ENCODE data around the gene VKORC1. TPM values are rescaled to one million over a fixed set of nuclear protein-coding genes. Genes with fewer than 3 reads are reported as not detected.
A peak's percentile ranks its signal among the peaks of the same experiment; 100 is the strongest.
"Not testable (repeated sequence)": the region's sequence is repeated elsewhere in the genome, so short reads cannot be mapped to it uniquely, and the experiment has no call there.

Gene VKORC1
- total RNA-seq, 4 donors from 2014 or later, result 85.6 to 128 (median 99.3) TPM

GRCh38 chr16:31138621-31139578 lies 44.3 kb upstream of the VKORC1 start:
- TF ChIP-seq CTCF (IDR thresholded peaks at IDR 0.05), result no peak
- DNase-seq (ENCODE audit: low spot score), result peak; percentile 62
- peak; percentile 57 for ATAC-seq (ENCODE audit: low FRiP score)

GRCh38 chr16:31136822-31137499 lies 42.4 kb upstream of the VKORC1 start:
- not testable (repeated sequence) for DNase-seq (ENCODE audit: low spot score); ATAC-seq (ENCODE audit: low FRiP score)

- no peak for ATAC-seq (ENCODE audit: low FRiP score)
- no peak for DNase-seq (ENCODE audit: low spot score)
- no peak for TF ChIP-seq CTCF (IDR thresholded peaks at IDR 0.05)
Measured at GRCh38 chr16:31136287-31136662, 41.7 kb upstream of the VKORC1 start.

- ATAC-seq (ENCODE audit: low FRiP score) (no peak), DNase-seq (ENCODE audit: low spot score) (no peak)
- TF ChIP-seq CTCF (IDR thresholded peaks at IDR 0.05), result no peak
Measured at GRCh38 chr16:31135535-31136286, 41.1 kb upstream of the VKORC1 start, which contains the start of gene PRSS8. Gene PRSS8 (minus strand): TSS chr16:31135727. CDS start chr16:31135498, 229 bp downstream.

GRCh38 chr16:31134625-31135534 lies 40.3 kb upstream of the VKORC1 start:
- no peak for TF ChIP-seq CTCF (IDR thresholded peaks at IDR 0.05)
- no peak for DNase-seq (ENCODE audit: low spot score)
- no peak for ATAC-seq (ENCODE audit: low FRiP score)

- no peak for TF ChIP-seq CTCF (IDR thresholded peaks at IDR 0.05)
- ATAC-seq (ENCODE audit: low FRiP score), result no peak
- no peak for DNase-seq (ENCODE audit: low spot score)
Measured at GRCh38 chr16:31134091-31134571, 39.5 kb upstream of the VKORC1 start.

All from omental fat pad (tissue), 4 donors.